ENCODE measurements around the gene PTPN13.

The PTPN13 gene

GRCh38 chr4:86818841-86819240, 224.7 kb downstream of the PTPN13 start:
- H3K4me3 ChIP-seq (ENCODE audit: low read length), result no peak overlapping the region
- no peak overlapping the region for H3K9ac ChIP-seq (ENCODE audit: low read length)
- H3K4me1 ChIP-seq (ENCODE audit: control insufficient read depth, insufficient read depth, low read length), result no peaks in the 10 kb centered on the region
- no peaks in the 10 kb centered on the region for H3K27me3 ChIP-seq (ENCODE audit: control insufficient read depth, insufficient read depth, low read length)
- no peaks in the 10 kb centered on the region for H3K36me3 ChIP-seq (ENCODE audit: control insufficient read depth, insufficient read depth, low read length)
- H3K27ac ChIP-seq (ENCODE audit: low read depth, low read length), result no peak overlapping the region

GRCh38 chr4:86819561-86819960, 225.4 kb downstream of the PTPN13 start:
- no peak overlapping the region for H3K4me3 ChIP-seq (ENCODE audit: low read length)
- no peak overlapping the region for H3K27ac ChIP-seq (ENCODE audit: low read depth, low read length)
- H3K4me1 ChIP-seq (ENCODE audit: control insufficient read depth, insufficient read depth, low read length), result no peaks in the 10 kb centered on the region
- no peak overlapping the region for H3K9ac ChIP-seq (ENCODE audit: low read length)
- no peaks in the 10 kb centered on the region for H3K36me3 ChIP-seq (ENCODE audit: control insufficient read depth, insufficient read depth, low read length)
- no peaks in the 10 kb centered on the region for H3K27me3 ChIP-seq (ENCODE audit: control insufficient read depth, insufficient read depth, low read length)

- Histone ChIP-seq H3K9ac (ENCODE audit: low read length) (no peak overlapping the region), H3K27ac (ENCODE audit: low read depth, low read length) (no peak overlapping the region), H3K36me3 (ENCODE audit: control insufficient read depth, insufficient read depth, low read length) (no peaks in the 10 kb centered on the region), H3K4me3 (ENCODE audit: low read length) (no peak overlapping the region), H3K4me1 (ENCODE audit: control insufficient read depth, insufficient read depth, low read length) (no peaks in the 10 kb centered on the region), H3K27me3 (ENCODE audit: control insufficient read depth, insufficient read depth, low read length) (no peaks in the 10 kb centered on the region)
These were observed 227.0 kb downstream of the PTPN13 start for GRCh38 chr4:86821151-86821550.

- Histone ChIP-seq H3K4me1 (ENCODE audit: control insufficient read depth, insufficient read depth, low read length) (no peaks in the 10 kb centered on the region), H3K36me3 (ENCODE audit: control insufficient read depth, insufficient read depth, low read length) (no peaks in the 10 kb centered on the region), H3K9ac (ENCODE audit: low read length) (no peak overlapping the region), H3K27ac (ENCODE audit: low read depth, low read length) (no peak overlapping the region), H3K27me3 (ENCODE audit: control insufficient read depth, insufficient read depth, low read length) (no peaks in the 10 kb centered on the region), H3K4me3 (ENCODE audit: low read length) (no peak overlapping the region)
These were observed 228.0 kb downstream of the PTPN13 start for GRCh38 chr4:86822136-86822535.

- Histone ChIP-seq H3K4me3 (ENCODE audit: low read length) (no peak overlapping the region), H3K4me1 (ENCODE audit: control insufficient read depth, insufficient read depth, low read length) (no peaks in the 10 kb centered on the region), H3K27me3 (ENCODE audit: control insufficient read depth, insufficient read depth, low read length) (no peaks in the 10 kb centered on the region), H3K27ac (ENCODE audit: low read depth, low read length) (no peak overlapping the region), H3K36me3 (ENCODE audit: control insufficient read depth, insufficient read depth, low read length) (no peaks in the 10 kb centered on the region), H3K9ac (ENCODE audit: low read length) (no peak overlapping the region)
These were observed 231.4 kb downstream of the PTPN13 start for GRCh38 chr4:86825511-86825910.

GRCh38 chr4:86831262-86832130, 237.4 kb downstream of the PTPN13 start:
- no peak overlapping the region for H3K4me3 ChIP-seq (ENCODE audit: low read length)
- no peak overlapping the region for H3K9ac ChIP-seq (ENCODE audit: low read length)
- H3K27ac ChIP-seq (ENCODE audit: low read depth, low read length), result no peak overlapping the region
- no peaks in the 10 kb centered on the region for H3K27me3 ChIP-seq (ENCODE audit: control insufficient read depth, insufficient read depth, low read length)
- no peaks in the 10 kb centered on the region for H3K36me3 ChIP-seq (ENCODE audit: control insufficient read depth, insufficient read depth, low read length)
- H3K4me1 ChIP-seq (ENCODE audit: control insufficient read depth, insufficient read depth, low read length), result no peaks in the 10 kb centered on the region

GRCh38 chr4:86833615-86834014, 239.5 kb downstream of the PTPN13 start:
- H3K9ac ChIP-seq (ENCODE audit: low read length), result no peak overlapping the region
- no peaks in the 10 kb centered on the region for H3K4me1 ChIP-seq (ENCODE audit: control insufficient read depth, insufficient read depth, low read length)
- no peaks in the 10 kb centered on the region for H3K36me3 ChIP-seq (ENCODE audit: control insufficient read depth, insufficient read depth, low read length)
- no peak overlapping the region for H3K4me3 ChIP-seq (ENCODE audit: low read length)
- H3K27ac ChIP-seq (ENCODE audit: low read depth, low read length), result no peak overlapping the region
- no peaks in the 10 kb centered on the region for H3K27me3 ChIP-seq (ENCODE audit: control insufficient read depth, insufficient read depth, low read length)

- Histone ChIP-seq H3K4me3 (ENCODE audit: low read length) (no peak overlapping the region), H3K27me3 (ENCODE audit: control insufficient read depth, insufficient read depth, low read length) (no peaks in the 10 kb centered on the region), H3K27ac (ENCODE audit: low read depth, low read length) (no peak overlapping the region), H3K36me3 (ENCODE audit: control insufficient read depth, insufficient read depth, low read length) (no peaks in the 10 kb centered on the region), H3K9ac (ENCODE audit: low read length) (no peak overlapping the region), H3K4me1 (ENCODE audit: control insufficient read depth, insufficient read depth, low read length) (no peaks in the 10 kb centered on the region)
These were observed 240.8 kb downstream of the PTPN13 start for GRCh38 chr4:86834901-86835300.

GRCh38 chr4:86835677-86836076, 241.6 kb downstream of the PTPN13 start:
- H3K4me3 ChIP-seq (ENCODE audit: low read length), result no peak overlapping the region
- H3K27me3 ChIP-seq (ENCODE audit: control insufficient read depth, insufficient read depth, low read length), result no peaks in the 10 kb centered on the region
- no peak overlapping the region for H3K27ac ChIP-seq (ENCODE audit: low read depth, low read length)
- H3K36me3 ChIP-seq (ENCODE audit: control insufficient read depth, insufficient read depth, low read length), result no peaks in the 10 kb centered on the region
- no peaks in the 10 kb centered on the region for H3K4me1 ChIP-seq (ENCODE audit: control insufficient read depth, insufficient read depth, low read length)
- no peak overlapping the region for H3K9ac ChIP-seq (ENCODE audit: low read length)

GRCh38 chr4:86837691-86838503, 243.8 kb downstream of the PTPN13 start:
- Histone ChIP-seq H3K4me1 (ENCODE audit: control insufficient read depth, insufficient read depth, low read length) (no peaks in the 10 kb centered on the region), H3K9ac (ENCODE audit: low read length) (no peak overlapping the region), H3K27me3 (ENCODE audit: control insufficient read depth, insufficient read depth, low read length) (no peaks in the 10 kb centered on the region), H3K27ac (ENCODE audit: low read depth, low read length) (no peak overlapping the region), H3K36me3 (ENCODE audit: control insufficient read depth, insufficient read depth, low read length) (no peaks in the 10 kb centered on the region), H3K4me3 (ENCODE audit: low read length) (no peak overlapping the region)

GRCh38 chr4:86840858-86841257, 246.7 kb downstream of the PTPN13 start:
- Histone ChIP-seq H3K27me3 (ENCODE audit: control insufficient read depth, insufficient read depth, low read length) (no peaks in the 10 kb centered on the region), H3K36me3 (ENCODE audit: control insufficient read depth, insufficient read depth, low read length) (no peaks in the 10 kb centered on the region), H3K4me3 (ENCODE audit: low read length) (no peak overlapping the region), H3K27ac (ENCODE audit: low read depth, low read length) (no peak overlapping the region), H3K4me1 (ENCODE audit: control insufficient read depth, insufficient read depth, low read length) (no peaks in the 10 kb centered on the region), H3K9ac (ENCODE audit: low read length) (no peak overlapping the region)

GRCh38 chr4:86841309-86841708, 247.2 kb downstream of the PTPN13 start:
- Histone ChIP-seq H3K27ac (ENCODE audit: low read depth, low read length) (no peak overlapping the region), H3K36me3 (ENCODE audit: control insufficient read depth, insufficient read depth, low read length) (no peaks in the 10 kb centered on the region), H3K9ac (ENCODE audit: low read length) (no peak overlapping the region), H3K27me3 (ENCODE audit: control insufficient read depth, insufficient read depth, low read length) (no peaks in the 10 kb centered on the region), H3K4me3 (ENCODE audit: low read length) (no peak overlapping the region), H3K4me1 (ENCODE audit: control insufficient read depth, insufficient read depth, low read length) (no peaks in the 10 kb centered on the region)
